ENCODE results near the gene TRMT2A. TPM values are rescaled to one million over a fixed set of nuclear protein-coding genes. Genes with fewer than 3 reads are reported as not detected.
"Not testable (repeated sequence)": the region's sequence is repeated elsewhere in the genome, so short reads cannot be mapped to it uniquely, and the experiment has no call there.

The TRMT2A gene
- total RNA-seq, 6 donors from 2014 or later: 30.3 to 146 (median 61.9) TPM

GRCh38 chr22:20160041-20160440 lies 43.0 kb upstream of the TRMT2A start:
- ATAC-seq (ENCODE audit: low FRiP score in 2 of 2): no peak
- peak in 1 of 2 donors; percentile 42 for DNase-seq
- Histone ChIP-seq H3K36me3 (no peaks in the 10 kb centered on the region), H3K4me1 (peaks cover 0 to 7% (median 3%) of the 10 kb centered on the region in 4 donors), H3K9me3 (no peaks in the 10 kb centered on the region), H3K27me3 (peaks cover 0 to 4% (median 0%) of the 10 kb centered on the region in 4 donors), H3K4me3 (no peak overlapping the region), H3K27ac (no peak overlapping the region)
- 74 to 79% methylated on average over 8 to 10 of the region's 10 CpGs for WGBS, 2 donors
- TF ChIP-seq EP300 (IDR thresholded peaks at IDR 0.05) (no peak), POLR2AphosphoS5 (IDR thresholded peaks at IDR 0.05) (no peak), POLR2A (IDR thresholded peaks at IDR 0.05) (no peak)
- TF ChIP-seq, protein P1, sequence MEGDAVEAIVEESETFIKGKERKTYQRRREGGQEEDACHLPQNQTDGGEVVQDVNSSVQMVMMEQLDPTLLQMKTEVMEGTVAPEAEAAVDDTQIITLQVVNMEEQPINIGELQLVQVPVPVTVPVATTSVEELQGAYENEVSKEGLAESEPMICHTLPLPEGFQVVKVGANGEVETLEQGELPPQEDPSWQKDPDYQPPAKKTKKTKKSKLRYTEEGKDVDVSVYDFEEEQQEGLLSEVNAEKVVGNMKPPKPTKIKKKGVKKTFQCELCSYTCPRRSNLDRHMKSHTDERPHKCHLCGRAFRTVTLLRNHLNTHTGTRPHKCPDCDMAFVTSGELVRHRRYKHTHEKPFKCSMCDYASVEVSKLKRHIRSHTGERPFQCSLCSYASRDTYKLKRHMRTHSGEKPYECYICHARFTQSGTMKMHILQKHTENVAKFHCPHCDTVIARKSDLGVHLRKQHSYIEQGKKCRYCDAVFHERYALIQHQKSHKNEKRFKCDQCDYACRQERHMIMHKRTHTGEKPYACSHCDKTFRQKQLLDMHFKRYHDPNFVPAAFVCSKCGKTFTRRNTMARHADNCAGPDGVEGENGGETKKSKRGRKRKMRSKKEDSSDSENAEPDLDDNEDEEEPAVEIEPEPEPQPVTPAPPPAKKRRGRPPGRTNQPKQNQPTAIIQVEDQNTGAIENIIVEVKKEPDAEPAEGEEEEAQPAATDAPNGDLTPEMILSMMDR (IDR thresholded peaks at IDR 0.05): no peak

- not testable (repeated sequence) for H3K27ac ChIP-seq; H3K36me3 ChIP-seq; H3K27me3 ChIP-seq; ATAC-seq (ENCODE audit: low FRiP score in 2 of 2); H3K4me1 ChIP-seq; H3K4me3 ChIP-seq; H3K9me3 ChIP-seq
- WGBS, 2 donors: 71 to 81% methylated on average over 3 to 10 of the region's 14 CpGs
- peak in 1 of 2 donors; percentile 51 for DNase-seq
These were observed 42.5 kb upstream of the TRMT2A start for GRCh38 chr22:20159531-20159930.

- no peak for ATAC-seq (ENCODE audit: low FRiP score in 2 of 2)
- Histone ChIP-seq H3K36me3 (no peaks in the 10 kb centered on the region), H3K4me1 (peaks cover 0 to 9% (median 5%) of the 10 kb centered on the region in 4 donors), H3K27ac (no peak overlapping the region), H3K27me3 (peaks cover 0 to 6% (median 0%) of the 10 kb centered on the region in 4 donors), H3K9me3 (no peaks in the 10 kb centered on the region), H3K4me3 (no peak overlapping the region)
- 34% methylated on average over 8 of the region's 9 CpGs; no CpG with 5 or more reads in 1 of the 2 donors for WGBS, 2 donors
- TF ChIP-seq POLR2AphosphoS5 (IDR thresholded peaks at IDR 0.05) (no peak), EP300 (IDR thresholded peaks at IDR 0.05) (no peak), POLR2A (IDR thresholded peaks at IDR 0.05) (no peak)
- TF ChIP-seq, protein P1 (IDR thresholded peaks at IDR 0.05): no peak
- peak in 1 of 2 donors; percentile 58 for DNase-seq
These were observed 42.0 kb upstream of the TRMT2A start for GRCh38 chr22:20159076-20159475.

DNA sequence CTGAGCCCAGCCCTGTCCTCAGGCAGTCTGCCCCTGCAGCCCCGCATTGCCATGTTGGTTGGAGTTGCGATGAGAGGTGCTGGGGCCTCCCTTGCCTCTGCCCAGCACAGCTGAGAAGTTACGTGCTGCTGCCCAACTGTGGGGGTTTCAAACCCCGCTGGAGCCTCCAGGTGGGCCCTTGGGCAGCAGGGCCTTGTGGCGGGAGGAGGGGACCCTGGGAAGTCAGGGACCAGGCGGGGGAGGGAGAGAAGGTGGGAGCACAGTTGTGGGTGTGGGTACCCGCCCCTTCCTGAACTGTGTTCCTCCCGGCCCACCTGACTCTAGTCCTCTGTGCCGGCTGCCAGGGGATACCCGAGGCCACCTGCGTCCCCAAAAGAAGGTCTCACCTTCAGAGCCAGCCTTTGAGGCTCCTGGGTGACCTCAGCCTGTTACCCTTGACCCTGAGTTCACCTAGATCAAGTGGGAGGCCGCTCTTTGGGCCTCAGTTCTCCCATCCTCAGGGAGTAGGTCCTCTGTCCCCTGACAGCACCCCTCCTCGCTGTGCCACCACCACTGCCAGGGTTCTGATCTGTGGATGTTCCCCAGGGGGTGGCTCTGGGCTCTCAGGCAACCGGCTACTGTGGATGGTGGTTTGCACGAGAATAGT lies 41.5 kb upstream of the TRMT2A start:
- Histone ChIP-seq H3K27ac (no peak overlapping the region), H3K4me1 (peaks cover 0 to 9% (median 5%) of the 10 kb centered on the region in 4 donors), H3K27me3 (peaks cover 0 to 6% (median 0%) of the 10 kb centered on the region in 4 donors), H3K4me3 (no peak overlapping the region), H3K36me3 (no peaks in the 10 kb centered on the region), H3K9me3 (no peaks in the 10 kb centered on the region)
- DNase-seq (peak in 1 of 2 donors; percentile 66), ATAC-seq (ENCODE audit: low FRiP score in 2 of 2) (no peak)
- WGBS, 2 donors: 65 to 69% methylated on average over 5 to 9 of the region's 15 CpGs
- TF ChIP-seq, protein P1 (IDR thresholded peaks at IDR 0.05): no peak

- no peak overlapping the region for H3K27ac ChIP-seq
- WGBS, 2 donors: 59 to 76% methylated on average over 7 to 9 of the region's 15 CpGs
- H3K4me3 ChIP-seq: no peak overlapping the region
- TF ChIP-seq POLR2AphosphoS5 (IDR thresholded peaks at IDR 0.05): no peak
- TF ChIP-seq EP300 (IDR thresholded peaks at IDR 0.05): no peak
- TF ChIP-seq POLR2A (IDR thresholded peaks at IDR 0.05): no peak
- TF ChIP-seq, protein P1 (IDR thresholded peaks at IDR 0.05): no peak
- H3K36me3 ChIP-seq: no peaks in the 10 kb centered on the region
- DNase-seq: peak in 1 of 2 donors; percentile 58
- ATAC-seq (ENCODE audit: low FRiP score in 2 of 2): no peak
- peaks cover 0 to 9% (median 5%) of the 10 kb centered on the region in 4 donors for H3K4me1 ChIP-seq
- peaks cover 0 to 6% (median 0%) of the 10 kb centered on the region in 4 donors for H3K27me3 ChIP-seq
- H3K9me3 ChIP-seq: no peaks in the 10 kb centered on the region
These were observed 40.6 kb upstream of the TRMT2A start for GRCh38 chr22:20157430-20158183.
